Erythroblast (primary cell): ENCODE measurements around the gene FOLR1.

Experiments used
- DNase-seq, 2 experiments: peaks; one replicate each; lab custom pipeline; 2025; lab: John Stamatoyannopoulos, UW
- GATA1 ChIP-seq: IDR thresholded peaks from 2 replicates; pipeline ENCODE4 v1.6.1; 2011; ENCODE audit warnings: low read depth, mild to moderate bottlenecking, control low read depth, low read length, moderate library complexity
- POLR2A ChIP-seq: IDR thresholded peaks from 2 replicates; pipeline ENCODE4 v1.6.1; 2011; ENCODE audit warnings: mild to moderate bottlenecking, low read length

The FOLR1 gene

GRCh38 chr11:72223615-72224563 lies 31.9 kb downstream of the FOLR1 start:
- DNase-seq = peak; percentile 83 to 86
- TF ChIP-seq POLR2A = no peak
- TF ChIP-seq GATA1 = no peak

DNA sequence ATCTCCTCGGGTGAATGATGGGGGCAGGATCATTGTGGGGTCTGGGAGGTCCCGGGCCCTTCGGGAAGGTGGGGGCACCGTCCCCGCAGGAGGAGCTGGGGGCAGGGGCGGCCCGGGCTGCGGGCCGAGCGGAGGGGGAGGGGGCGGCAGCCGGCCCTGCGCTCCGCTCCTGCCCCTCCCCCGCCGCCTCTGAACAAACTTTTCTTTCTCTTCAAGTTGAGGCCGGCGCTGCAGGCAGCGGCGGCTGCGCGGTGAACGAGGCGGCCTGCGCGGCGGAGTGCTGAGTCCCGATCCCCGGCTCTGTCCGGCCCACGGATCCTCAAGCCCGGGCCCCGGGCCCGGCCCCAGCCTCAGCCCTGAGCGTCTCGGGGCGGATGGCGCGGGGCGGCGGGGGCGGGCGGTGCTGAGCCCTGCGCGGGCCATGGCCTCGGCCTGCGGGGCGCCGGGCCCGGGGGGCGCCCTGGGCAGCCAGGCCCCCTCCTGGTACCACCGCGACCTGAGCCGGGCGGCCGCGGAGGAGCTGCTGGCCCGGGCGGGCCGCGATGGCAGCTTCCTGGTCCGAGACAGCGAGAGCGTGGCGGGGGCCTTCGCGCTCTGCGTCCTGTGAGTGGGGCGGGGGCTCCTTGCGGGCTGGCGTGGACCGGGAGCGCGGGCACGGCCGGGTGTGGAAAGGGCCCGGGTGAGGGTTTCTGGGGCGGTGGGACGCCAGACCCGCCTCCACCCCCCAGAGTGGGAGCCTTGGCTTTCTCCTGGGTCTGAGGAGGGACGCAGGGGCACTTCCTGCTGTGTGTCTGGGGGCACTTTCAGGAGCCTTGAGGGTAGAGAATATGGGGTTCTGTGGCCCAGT lies 32.8 kb downstream of the FOLR1 start, which contains the start of gene INPPL1:
Gene INPPL1 (plus strand): TSS at position 204 of the 847 bp plus-strand sequence. CDS start 218 bp downstream, at position 422.
- DNase-seq = peak; percentile 51 to 69

GRCh38 chr11:72225411-72225951 lies 33.5 kb downstream of the FOLR1 start:
- DNase-seq = peak in 1 of 2 experiments; percentile 33
- TF ChIP-seq POLR2A (no peak), GATA1 (no peak)

More for the DNA sequence above, 32.8 kb downstream of the FOLR1 start, which contains the start of gene INPPL1:
- TF ChIP-seq GATA1 = no peak
- TF ChIP-seq POLR2A = no peak

DNA sequence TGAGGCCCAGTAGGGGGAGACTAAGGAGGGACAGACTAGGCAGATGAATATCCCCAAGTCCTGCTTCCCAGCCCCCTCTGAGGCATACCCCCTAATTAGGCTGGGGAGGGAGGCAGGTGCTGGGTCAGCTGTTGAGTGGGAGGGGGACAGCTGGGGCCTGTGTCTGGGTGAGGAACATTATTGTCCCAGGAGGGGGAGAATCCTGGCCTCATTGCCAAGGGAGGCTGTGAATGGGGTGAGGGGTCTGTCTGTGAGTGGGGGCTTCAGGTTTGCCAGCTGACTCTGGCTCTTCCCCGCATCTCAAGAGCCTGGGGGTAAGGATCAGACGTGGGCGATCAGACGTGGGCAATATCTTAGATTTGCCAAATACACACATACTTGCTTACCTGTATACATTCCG lies 34.8 kb downstream of the FOLR1 start:
- TF ChIP-seq POLR2A (no peak), GATA1 (no peak)
- no peak for DNase-seq

DNA sequence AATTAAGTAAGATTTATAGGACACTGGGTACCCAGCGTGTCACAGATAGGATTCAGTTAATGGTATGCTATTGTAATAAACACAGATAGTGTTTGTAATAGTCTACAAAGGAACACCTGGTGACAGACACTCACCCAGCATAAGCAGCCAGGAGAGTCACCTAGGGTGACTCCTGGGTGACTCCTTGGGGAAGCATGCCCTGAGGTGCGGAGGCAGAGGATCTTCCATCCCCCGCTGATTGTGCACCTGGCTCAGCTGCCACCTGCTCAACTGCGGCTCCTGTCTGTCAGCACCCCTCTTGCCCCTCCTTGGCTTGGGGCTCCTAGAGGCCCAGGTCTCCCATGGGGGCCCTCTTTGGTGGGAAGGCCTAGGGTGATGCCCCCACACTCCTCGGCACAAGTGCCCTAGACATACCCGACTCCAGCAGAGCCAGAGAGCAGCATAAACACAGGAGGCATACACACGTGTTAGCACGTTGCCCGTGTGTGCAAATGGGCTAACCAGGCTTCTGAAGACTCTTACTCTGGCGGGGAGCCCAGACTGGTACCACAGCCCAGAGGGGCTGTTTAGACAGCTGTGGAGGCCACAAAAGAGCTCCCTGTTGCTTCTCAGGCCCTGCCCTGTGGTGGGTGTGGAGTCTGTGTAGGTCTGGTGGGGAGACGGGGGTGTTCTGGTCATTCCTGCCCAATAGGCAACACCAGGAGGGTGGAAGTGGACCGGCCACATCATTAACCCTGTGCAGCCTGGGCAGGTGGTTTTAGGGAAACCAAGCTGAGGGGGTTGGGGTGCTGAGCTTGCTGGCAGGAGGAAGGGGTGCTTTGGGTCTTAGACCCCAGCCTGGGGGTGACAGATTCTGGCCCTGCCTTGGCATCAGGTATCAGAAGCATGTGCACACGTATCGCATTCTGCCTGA lies 35.6 kb downstream of the FOLR1 start:
- TF ChIP-seq GATA1 (no peak), POLR2A (no peak)
- no peak for DNase-seq

DNA sequence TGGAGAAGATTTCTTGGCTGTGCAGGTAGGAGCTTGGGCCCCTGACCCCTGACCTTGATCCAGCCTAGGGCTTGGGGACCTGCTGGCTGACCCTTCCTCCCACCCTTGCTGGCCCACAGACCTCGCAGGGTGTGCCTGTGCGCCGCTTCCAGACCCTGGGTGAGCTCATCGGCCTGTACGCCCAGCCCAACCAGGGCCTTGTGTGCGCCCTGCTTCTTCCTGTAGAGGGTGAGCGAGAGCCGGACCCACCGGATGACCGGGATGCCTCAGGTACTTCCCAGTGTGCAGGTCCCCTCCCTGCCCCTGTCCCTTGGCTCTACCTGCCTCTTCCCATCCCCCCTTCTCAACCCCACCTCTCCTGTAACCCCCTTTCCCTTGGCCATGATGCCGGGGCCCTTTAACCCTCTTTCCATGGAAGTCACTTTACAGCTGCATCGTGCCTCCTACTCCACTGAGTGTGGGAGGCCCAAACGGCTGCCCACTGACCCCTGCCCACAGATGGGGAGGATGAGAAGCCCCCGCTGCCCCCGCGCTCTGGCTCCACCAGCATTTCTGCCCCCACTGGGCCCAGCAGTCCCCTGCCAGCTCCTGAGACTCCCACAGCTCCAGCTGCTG lies 36.4 kb downstream of the FOLR1 start:
- no peak for TF ChIP-seq POLR2A
- TF ChIP-seq GATA1 = no peak
- DNase-seq = no peak

DNA sequence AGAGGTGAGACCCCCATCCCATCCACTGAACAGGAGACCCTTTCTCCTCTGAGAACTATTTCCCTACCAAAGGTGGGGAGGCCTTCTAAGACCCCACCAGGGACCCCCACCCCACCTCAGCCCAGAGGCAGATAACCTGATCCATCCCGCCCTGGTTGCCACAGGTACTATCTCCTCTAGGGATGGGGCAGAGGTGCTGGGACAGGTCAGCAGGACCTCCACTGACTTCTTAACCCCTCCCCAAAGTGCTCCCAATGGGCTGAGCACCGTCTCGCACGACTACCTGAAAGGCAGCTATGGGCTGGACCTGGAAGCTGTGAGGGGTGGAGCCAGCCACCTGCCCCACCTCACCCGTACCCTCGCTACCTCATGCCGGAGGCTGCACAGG lies 36.9 kb downstream of the FOLR1 start:
- TF ChIP-seq GATA1 (no peak), POLR2A (no peak)
- DNase-seq = no peak

DNA sequence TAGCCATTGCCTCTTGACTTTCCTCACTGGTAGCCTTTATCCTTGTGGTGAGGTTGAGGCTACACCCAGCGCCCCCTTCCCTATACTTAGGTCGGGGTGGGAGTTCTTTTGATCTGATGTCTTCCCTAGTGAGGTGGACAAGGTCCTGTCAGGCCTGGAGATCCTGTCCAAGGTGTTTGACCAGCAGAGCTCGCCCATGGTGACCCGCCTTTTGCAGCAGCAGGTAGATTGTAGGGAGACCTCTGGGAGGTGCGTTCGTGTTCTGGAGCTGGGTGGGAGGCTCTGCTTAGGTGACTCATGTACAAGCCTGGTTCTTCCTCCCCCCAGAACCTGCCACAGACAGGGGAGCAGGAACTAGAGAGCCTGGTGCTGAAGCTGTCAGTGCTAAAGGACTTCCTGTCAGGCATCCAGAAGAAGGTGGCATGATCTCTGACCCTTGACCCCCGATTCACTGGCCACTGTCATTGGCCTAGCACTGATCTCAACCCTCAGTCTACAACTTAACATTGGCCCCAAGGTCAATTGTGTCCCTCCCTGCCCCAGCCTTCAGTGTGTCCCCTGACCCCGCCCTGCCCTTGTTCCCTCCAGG lies 37.5 kb downstream of the FOLR1 start:
- no peak for DNase-seq
- TF ChIP-seq POLR2A = no peak
- TF ChIP-seq GATA1 = no peak

DNA sequence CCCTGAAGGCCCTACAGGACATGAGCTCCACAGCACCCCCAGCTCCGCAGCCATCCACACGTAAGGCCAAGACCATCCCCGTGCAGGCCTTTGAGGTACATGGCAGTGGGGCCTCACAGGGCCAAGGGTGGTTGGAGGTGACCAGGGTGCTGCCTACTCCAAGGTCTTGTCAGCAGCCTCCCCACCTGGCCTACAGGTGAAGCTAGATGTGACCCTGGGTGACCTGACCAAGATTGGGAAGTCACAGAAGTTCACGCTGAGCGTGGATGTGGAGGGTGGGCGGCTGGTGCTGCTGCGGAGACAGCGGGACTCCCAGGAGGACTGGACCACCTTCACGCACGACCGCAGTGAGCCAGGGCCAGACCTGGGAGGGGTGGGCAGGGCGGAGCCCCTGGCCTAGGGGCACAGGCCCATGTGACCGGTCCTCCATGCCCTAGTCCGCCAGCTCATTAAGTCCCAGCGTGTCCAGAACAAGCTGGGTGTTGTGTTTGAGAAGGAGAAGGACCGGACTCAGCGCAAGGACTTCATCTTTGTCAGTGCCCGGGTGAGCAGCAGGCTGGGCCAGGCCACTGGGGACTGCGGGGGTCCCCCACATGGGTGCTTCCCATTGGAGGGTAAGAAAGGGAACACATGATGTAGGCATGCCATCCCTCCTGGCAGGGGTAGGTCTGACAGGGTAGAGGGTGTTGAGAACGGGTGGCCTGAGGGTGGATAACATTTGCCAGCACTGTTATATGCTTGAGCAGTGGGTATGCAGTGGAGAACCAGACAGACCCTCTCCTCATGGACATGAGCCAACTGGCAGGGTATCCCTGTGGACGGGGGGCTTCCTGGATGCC lies 38.2 kb downstream of the FOLR1 start:
- TF ChIP-seq GATA1 (no peak), POLR2A (no peak)
- DNase-seq = no peak

GRCh38 chr11:72230764-72231365 lies 38.9 kb downstream of the FOLR1 start:
- no peak for DNase-seq
- TF ChIP-seq GATA1 (no peak), POLR2A (no peak)
